Left lung (tissue), 10 donors: ENCODE measurements around the gene CDH12. TPM values are rescaled to one million over a fixed set of nuclear protein-coding genes. Genes with fewer than 3 reads are reported as not detected.

Experiments
- ATAC-seq: fragments of 200-7000 bp; cut with Tn5 transposase; one replicate; pipeline ENCODE4 v1.9.1; 2020; ENCODE audit warnings: moderate library complexity
- DNase-seq, 4 donors: peaks; one replicate each; pipeline ENCODE4 v3.0.0-alpha.2; 2013 to 2020
- H3K27ac ChIP-seq, 2 donors: fragments of 200-600 bp; sonication (generic) in 1 of 2; one replicate each; pipeline versions ENCODE4 v1.5.0 to v1.8.0; 2020 to 2021
- H3K27me3 ChIP-seq, 2 donors: fragments of 200-600 bp; sonication (generic) in 1 of 2; one replicate each; pipeline versions ENCODE4 v1.5.0 to v1.8.0; 2020 to 2021
- H3K36me3 ChIP-seq, 2 donors: fragments of 200-600 bp; sonication (generic) in 1 of 2; one replicate each; pipeline versions ENCODE4 v1.5.0 to v1.8.0; 2020 to 2021
- H3K4me1 ChIP-seq, 2 donors: fragments of 200-600 bp; one replicate each; pipeline ENCODE4 v1.8.0; 2021
- H3K4me3 ChIP-seq, 2 donors: fragments of 200-600 bp; sonication (generic) in 1 of 2; one replicate each; pipeline versions ENCODE4 v1.5.0 to v1.8.0; 2020 to 2021; ENCODE audit warnings: mild to moderate bottlenecking in 1 of 2
- H3K9me3 ChIP-seq, 2 donors: fragments of 200-600 bp; sonication (generic) in 1 of 2; one replicate each; pipeline versions ENCODE4 v1.5.0 to v1.8.0; 2020 to 2021
- intact Hi-C, 2 donors: fragments of 100-400 bp; cut with DNase I; formaldehyde crosslinking; loops; one replicate each; pipeline versions ENCODE4 v1.11.2 to v1.14.2; 2022
- polyA plus RNA-seq, 6 donors: library from polyadenylated mRNA; unstranded; fragments of 120-200 nt; gene quantifications; one replicate each; pipeline ENCODE4 v1.2.1, GENCODE V29; 2013; ENCODE audit not compliant: insufficient read length in 6 of 6
- total RNA-seq, 2 donors: library from RNA; stranded (reverse); fragmentation: NEBNext Ultra II Directional; extraction: Animal tissue kit (Norgen Biotek cat#: 25700); gene quantifications; one replicate each; pipeline ENCODE4 v1.2.1, GENCODE V29; 2021
- TF ChIP-seq, protein P1 (sequence below), 2 donors: fragments of 200-600 bp; sonication (generic) in 1 of 2; IDR thresholded peaks; one replicate each; pipeline versions ENCODE4 v1.5.0 to v1.8.0; 2021; ENCODE audit warnings: antibody characterized with exemption in 2 of 2
- donor health status: DM: no; HTN: yes; CAD: no.
- donor health status: DM: no; HTN: no; CAD: no.

Gene CDH12
- total and polyA plus RNA-seq, 8 donors: 2.6 to 6.5 (median 5.2) TPM; not detected in 2

DNA sequence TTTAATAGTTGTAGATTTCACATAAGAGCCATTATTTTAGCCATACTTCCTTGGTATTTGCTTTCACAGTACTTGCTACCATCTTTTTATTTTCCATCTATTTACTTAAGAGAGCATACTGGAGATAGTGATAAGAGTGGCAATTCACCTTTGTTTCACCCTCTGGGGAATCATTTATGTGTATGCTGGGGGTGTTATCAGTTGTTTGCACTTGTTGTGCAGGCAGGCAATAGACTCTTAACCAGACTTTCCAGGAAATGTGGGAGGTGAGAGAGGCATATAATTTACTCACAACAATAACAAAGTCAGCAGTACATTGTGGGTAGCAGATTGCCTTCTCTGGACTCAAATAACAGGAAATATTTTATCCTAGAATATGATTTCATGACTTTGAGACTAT lies 1018.3 kb downstream of the CDH12 start:
- ATAC-seq: no peak
- H3K27me3 ChIP-seq: no peaks in the 10 kb centered on the region
- H3K36me3 ChIP-seq: no peaks in the 10 kb centered on the region
- TF ChIP-seq, protein P1, sequence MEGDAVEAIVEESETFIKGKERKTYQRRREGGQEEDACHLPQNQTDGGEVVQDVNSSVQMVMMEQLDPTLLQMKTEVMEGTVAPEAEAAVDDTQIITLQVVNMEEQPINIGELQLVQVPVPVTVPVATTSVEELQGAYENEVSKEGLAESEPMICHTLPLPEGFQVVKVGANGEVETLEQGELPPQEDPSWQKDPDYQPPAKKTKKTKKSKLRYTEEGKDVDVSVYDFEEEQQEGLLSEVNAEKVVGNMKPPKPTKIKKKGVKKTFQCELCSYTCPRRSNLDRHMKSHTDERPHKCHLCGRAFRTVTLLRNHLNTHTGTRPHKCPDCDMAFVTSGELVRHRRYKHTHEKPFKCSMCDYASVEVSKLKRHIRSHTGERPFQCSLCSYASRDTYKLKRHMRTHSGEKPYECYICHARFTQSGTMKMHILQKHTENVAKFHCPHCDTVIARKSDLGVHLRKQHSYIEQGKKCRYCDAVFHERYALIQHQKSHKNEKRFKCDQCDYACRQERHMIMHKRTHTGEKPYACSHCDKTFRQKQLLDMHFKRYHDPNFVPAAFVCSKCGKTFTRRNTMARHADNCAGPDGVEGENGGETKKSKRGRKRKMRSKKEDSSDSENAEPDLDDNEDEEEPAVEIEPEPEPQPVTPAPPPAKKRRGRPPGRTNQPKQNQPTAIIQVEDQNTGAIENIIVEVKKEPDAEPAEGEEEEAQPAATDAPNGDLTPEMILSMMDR (IDR thresholded peaks at IDR 0.05): no peak
- intact Hi-C loops: no loop called here
- H3K9me3 ChIP-seq: no peaks in the 10 kb centered on the region
- no peak for DNase-seq
- no peak overlapping the region for H3K4me3 ChIP-seq
- H3K4me1 ChIP-seq: no peaks in the 10 kb centered on the region
- H3K27ac ChIP-seq: no peak overlapping the region

GRCh38 chr5:21831145-21831787 lies 1021.9 kb downstream of the CDH12 start:
- no peaks in the 10 kb centered on the region for H3K9me3 ChIP-seq
- no peak for DNase-seq
- intact Hi-C loops: no loop called here
- no peaks in the 10 kb centered on the region for H3K4me1 ChIP-seq
- H3K36me3 ChIP-seq: no peaks in the 10 kb centered on the region
- no peak overlapping the region for H3K4me3 ChIP-seq
- ATAC-seq: no peak
- TF ChIP-seq, protein P1 (IDR thresholded peaks at IDR 0.05): no peak
- no peak overlapping the region for H3K27ac ChIP-seq
- no peaks in the 10 kb centered on the region for H3K27me3 ChIP-seq

DNA sequence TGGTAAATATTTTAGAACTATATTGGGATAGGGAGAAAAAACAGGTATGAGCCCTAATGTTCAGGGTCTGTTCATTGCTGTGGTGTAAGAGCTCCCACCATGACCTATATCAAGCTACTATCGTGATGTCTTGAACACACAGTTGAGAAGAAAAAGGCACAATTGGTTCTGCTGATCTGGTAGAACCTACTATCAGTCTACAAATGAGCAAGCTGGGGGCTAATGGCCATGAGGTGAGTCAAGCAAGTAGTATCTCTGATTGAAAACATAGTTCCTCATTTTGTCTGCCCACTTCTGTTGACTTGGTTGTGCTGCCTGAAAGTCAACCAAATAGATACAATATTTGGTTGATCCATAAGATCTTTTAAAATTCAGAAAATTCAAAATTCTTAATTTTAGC lies 1026.3 kb downstream of the CDH12 start:
- ATAC-seq: no peak
- H3K36me3 ChIP-seq: no peaks in the 10 kb centered on the region

DNA sequence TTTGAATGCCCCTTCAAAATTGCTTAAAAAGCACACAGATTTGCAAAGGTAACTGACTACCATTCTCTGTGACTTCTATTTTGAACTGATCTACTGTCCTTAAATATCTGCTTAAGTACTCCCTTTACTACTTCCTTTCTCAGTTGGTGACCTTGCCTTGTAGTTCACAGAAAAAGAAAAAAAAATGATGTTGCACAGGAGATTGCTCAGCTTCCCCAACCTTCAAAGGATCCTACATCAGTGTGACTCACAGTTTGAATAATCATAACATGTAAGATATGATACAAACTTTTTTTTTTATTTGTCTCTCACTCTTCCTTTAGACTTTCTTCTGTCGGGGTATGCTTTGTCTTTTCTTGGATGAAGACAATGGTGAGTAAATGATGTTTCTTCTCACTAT lies 1029.6 kb downstream of the CDH12 start:
- intact Hi-C loops: no loop called here
- TF ChIP-seq, protein P1 (IDR thresholded peaks at IDR 0.05): no peak

More for the DNA sequence above, 1026.3 kb downstream of the CDH12 start:
- DNase-seq: no peak
- Histone ChIP-seq H3K9me3 (no peaks in the 10 kb centered on the region), H3K4me1 (no peaks in the 10 kb centered on the region), H3K4me3 (no peak overlapping the region), H3K27ac (no peak overlapping the region), H3K27me3 (no peaks in the 10 kb centered on the region)
- TF ChIP-seq, protein P1 (IDR thresholded peaks at IDR 0.05): no peak
- intact Hi-C loops: no loop called here

DNA sequence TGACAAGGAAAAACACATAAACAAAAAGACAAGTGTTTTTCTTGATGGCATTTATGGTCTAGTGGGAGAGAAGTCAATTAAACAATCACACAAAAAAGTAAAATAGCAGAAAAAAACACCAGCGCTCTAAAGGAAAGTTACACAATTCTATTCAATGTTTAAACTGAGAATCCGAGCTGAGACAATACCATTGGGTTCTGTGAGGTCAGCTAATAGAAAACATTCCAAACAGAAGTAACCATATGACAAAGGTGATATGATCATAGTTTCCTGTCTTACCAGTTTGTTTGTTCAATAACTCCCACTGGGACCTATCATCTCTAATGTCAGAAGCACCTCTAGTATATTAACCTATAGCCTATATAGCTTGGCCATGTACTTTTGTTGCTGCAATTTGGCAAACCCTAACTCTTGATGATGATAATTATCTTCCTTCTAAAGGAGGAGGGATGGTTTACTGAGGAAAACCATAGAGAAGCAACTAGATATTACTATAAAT lies 1030.0 kb downstream of the CDH12 start:
- TF ChIP-seq, protein P1 (IDR thresholded peaks at IDR 0.05): no peak
- ATAC-seq (no peak), DNase-seq (no peak)
- intact Hi-C loops: no loop called here
- Histone ChIP-seq H3K4me1 (no peaks in the 10 kb centered on the region), H3K36me3 (no peaks in the 10 kb centered on the region), H3K4me3 (no peak overlapping the region), H3K27ac (no peak overlapping the region), H3K9me3 (no peaks in the 10 kb centered on the region), H3K27me3 (no peaks in the 10 kb centered on the region)

More for the DNA sequence above, 1029.6 kb downstream of the CDH12 start:
- DNase-seq (no peak), ATAC-seq (no peak)
- Histone ChIP-seq H3K4me1 (no peaks in the 10 kb centered on the region), H3K4me3 (no peak overlapping the region), H3K27ac (no peak overlapping the region), H3K27me3 (no peaks in the 10 kb centered on the region), H3K36me3 (no peaks in the 10 kb centered on the region), H3K9me3 (no peaks in the 10 kb centered on the region)
